HPDE6-E6E7 (cell line): ENCODE measurements around the gene PTPRE.

ENCODE experiments used
- DNase-seq: peaks from one replicate; pipeline ENCODE4 v3.0.0; 2011; ENCODE audit warnings: missing footprints; ENCODE audit errors: extremely low spot score

The PTPRE gene

GRCh38 chr10:127906548-127907377, at the start of gene PTPRE:
Gene PTPRE, plus strand, starts transcription at chr10:127907103. Its CDS starts 133,779 bp downstream, at chr10:128040882.
- DNase-seq = peak; percentile 75

- DNase-seq = no peak
Measured at GRCh38 chr10:127860592-127860991, 46.3 kb upstream of the PTPRE start.

- no peak for DNase-seq
Measured at GRCh38 chr10:127863231-127863825, 43.6 kb upstream of the PTPRE start.

- no peak for DNase-seq
Measured at GRCh38 chr10:127866276-127867013, 40.5 kb upstream of the PTPRE start.

GRCh38 chr10:127867805-127868204, 39.1 kb upstream of the PTPRE start:
- no peak for DNase-seq

GRCh38 chr10:127869329-127869728, 37.6 kb upstream of the PTPRE start:
- DNase-seq = no peak

GRCh38 chr10:127871631-127872010, 35.3 kb upstream of the PTPRE start:
- no peak for DNase-seq

GRCh38 chr10:127872011-127872761, 34.7 kb upstream of the PTPRE start:
- no peak for DNase-seq

- DNase-seq = no peak
Measured at GRCh38 chr10:127872871-127873600, 33.9 kb upstream of the PTPRE start.

- DNase-seq = no peak
Measured at GRCh38 chr10:127873901-127874470, 32.9 kb upstream of the PTPRE start.

GRCh38 chr10:127874671-127875448, 32.0 kb upstream of the PTPRE start:
- no peak for DNase-seq

- no peak for DNase-seq
Measured at GRCh38 chr10:127875449-127875765, 31.5 kb upstream of the PTPRE start.

- no peak for DNase-seq
Measured at GRCh38 chr10:127875916-127876315, 31.0 kb upstream of the PTPRE start.

GRCh38 chr10:127877116-127877515, 29.8 kb upstream of the PTPRE start:
- DNase-seq = no peak

GRCh38 chr10:127877699-127878098, 29.2 kb upstream of the PTPRE start:
- no peak for DNase-seq

- DNase-seq = no peak
Measured at GRCh38 chr10:127878475-127879055, 28.3 kb upstream of the PTPRE start.

GRCh38 chr10:127880557-127880956, 26.3 kb upstream of the PTPRE start:
- DNase-seq = no peak

GRCh38 chr10:127881262-127881661, 25.6 kb upstream of the PTPRE start:
- DNase-seq = no peak

- DNase-seq = no peak
Measured at GRCh38 chr10:127882391-127882790, 24.5 kb upstream of the PTPRE start.
